Stimulated activated CD8-positive, alpha-beta memory T cell treated with anti-CD3 and anti-CD28 coated beads, Interleukin-15, amount 100 ng/mL, for 1 hour (primary cell): ENCODE data around the gene METTL14.
"Not testable (repeated sequence)": the region's sequence is repeated elsewhere in the genome, so short reads cannot be mapped to it uniquely, and the experiment has no call there.

Experiments used
- DNase-seq: peaks from one replicate; pipeline ENCODE4 v3.0.0-alpha.2; 2020; ENCODE audit warnings: low read depth

Gene METTL14

GRCh38 chr4:118684873-118685811 lies at the start of gene METTL14:
TSS of gene METTL14 (plus strand) at chr4:118685392. CDS start at chr4:118685535, 143 bp downstream.
- peak; percentile 75 for DNase-seq

DNA sequence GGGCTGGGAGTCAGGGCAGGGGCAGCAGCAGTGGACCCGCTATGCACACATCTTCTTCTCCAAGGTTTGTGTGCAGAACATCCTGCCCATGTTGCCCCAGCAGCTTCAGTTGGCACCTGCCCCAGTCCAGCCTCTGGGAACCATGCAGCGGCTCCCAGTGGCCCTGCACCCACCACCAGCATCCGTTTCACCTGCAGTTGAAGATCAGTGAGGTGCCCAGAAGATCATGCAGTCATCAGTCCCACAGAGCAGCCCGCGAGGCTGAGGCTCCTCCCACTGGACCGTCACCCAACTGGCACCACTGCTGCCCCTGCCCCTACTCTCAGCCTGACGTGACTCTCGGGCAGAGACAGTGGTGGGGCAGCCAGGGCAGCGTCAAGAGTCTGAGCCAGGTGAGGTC lies 49.1 kb upstream of the METTL14 start:
- not testable (repeated sequence) for DNase-seq

GRCh38 chr4:118664665-118665064 lies 20.5 kb upstream of the METTL14 start:
- DNase-seq = not testable (repeated sequence)

DNA sequence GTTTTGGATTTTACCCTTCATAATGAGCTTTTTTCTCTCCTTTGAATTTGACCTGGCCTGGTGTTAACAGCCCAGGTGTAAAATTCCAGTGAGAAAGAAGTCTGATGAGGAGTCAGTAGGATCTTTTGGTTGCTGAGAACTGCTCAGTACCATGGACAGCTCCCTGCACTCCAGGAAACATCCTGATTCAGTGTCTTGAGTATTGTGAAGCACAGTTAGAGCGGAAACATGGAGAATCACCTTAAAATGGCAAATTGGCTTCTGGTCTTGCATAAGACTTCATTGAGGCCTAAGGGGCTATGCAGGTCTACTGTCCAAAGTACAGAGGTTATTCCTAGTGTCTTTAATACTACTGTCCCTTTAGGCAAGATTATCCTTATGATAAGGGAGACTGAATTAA lies 16.0 kb upstream of the METTL14 start:
- peak; percentile 4 for DNase-seq

- DNase-seq = not testable (repeated sequence)
These were observed 14.2 kb upstream of the METTL14 start for GRCh38 chr4:118670968-118671367.

- DNase-seq = no peak
These were observed 9.1 kb upstream of the METTL14 start for GRCh38 chr4:118676128-118676527.

DNA sequence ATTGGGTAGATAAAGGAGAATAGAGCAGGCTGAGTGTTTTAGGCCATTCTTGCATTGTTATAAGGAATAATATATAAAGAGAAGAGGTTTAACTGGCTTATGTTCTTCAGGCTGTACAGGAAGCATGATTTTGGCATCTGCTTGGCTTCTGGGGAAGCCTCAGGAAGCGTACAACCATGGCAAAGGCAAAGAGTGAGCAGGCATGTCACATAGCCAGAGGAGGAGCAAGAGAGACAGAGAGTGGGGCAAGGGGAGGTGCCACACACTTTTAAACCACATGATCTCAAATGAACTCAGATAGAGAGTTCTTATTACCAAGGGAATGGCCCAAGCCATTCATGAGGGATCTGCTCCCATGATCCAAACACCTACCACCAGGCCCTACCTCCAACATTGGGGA lies 4.4 kb upstream of the METTL14 start:
- no peak for DNase-seq

GRCh38 chr4:118682928-118683327 lies 2.3 kb upstream of the METTL14 start:
- DNase-seq = no peak

DNA sequence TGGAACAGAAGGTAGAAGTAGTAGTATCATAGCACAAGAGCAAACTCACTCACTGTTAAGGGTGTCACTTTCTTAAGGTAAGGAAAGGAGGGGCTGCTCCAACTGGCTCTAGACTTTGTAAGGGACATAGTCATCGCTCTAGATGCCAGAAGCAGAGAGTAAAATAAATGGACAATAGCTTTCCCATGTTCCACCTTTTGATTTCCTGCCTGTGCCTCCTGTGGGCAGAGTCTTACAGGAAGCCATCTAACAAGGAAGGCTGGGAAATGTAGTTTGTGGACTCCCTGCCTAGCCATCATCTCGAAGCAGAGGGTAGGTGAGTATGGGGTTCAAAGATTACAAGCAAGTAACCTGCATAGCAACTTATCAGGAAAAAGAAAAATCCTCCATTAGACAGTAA lies 1.7 kb upstream of the METTL14 start:
- DNase-seq = no peak

GRCh38 chr4:118703118-118703517 lies 17.9 kb downstream of the METTL14 start:
- DNase-seq = no peak

- DNase-seq = no peak
These were observed 25.9 kb downstream of the METTL14 start for GRCh38 chr4:118711052-118711451.

- DNase-seq = no peak
These were observed 27.7 kb downstream of the METTL14 start for GRCh38 chr4:118712872-118713271.

DNA sequence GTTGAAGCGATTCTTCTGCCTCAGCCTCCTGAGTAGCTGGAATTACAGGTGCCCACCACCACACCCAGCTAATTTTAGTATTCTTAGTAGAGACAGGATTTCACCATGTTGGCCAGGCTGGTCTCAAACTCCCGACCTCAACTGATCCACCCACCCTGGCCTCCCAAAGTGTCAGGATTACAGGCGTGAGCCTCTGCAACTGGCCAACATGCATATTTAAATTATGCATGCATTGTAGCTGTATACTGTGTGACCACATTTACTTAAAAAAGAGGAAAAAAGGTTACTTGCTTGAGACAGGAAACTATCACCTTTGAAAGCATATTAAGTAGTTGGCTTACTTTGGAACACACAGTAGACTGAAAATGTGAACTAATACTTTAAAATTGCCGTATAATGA lies 29.5 kb downstream of the METTL14 start:
- DNase-seq = no peak

DNA sequence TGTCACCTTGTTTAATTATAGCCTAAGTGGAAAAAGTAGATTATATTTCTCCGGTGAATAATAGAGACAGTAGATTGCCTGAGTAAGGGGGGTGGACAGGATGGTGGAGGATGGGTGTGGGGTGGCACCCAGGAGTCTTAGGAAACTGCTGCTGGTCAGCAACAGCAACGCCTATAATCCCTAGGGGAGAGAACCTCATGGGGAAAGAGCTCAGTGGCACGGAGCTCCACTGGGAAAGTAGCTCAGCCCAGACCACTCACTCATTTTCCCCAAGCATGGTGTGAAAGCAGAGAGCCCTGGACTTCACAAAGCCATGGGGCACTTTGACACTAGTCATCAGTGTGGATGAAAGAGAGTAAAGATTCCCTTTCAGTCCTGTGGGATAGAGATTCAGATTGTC lies 31.1 kb downstream of the METTL14 start:
- no peak for DNase-seq

- DNase-seq = no peak
These were observed 33.4 kb downstream of the METTL14 start for GRCh38 chr4:118718511-118719170.

- DNase-seq = no peak
These were observed 36.6 kb downstream of the METTL14 start for GRCh38 chr4:118721752-118722151.

- no peak for DNase-seq
These were observed 38.2 kb downstream of the METTL14 start for GRCh38 chr4:118723369-118723768.

DNA sequence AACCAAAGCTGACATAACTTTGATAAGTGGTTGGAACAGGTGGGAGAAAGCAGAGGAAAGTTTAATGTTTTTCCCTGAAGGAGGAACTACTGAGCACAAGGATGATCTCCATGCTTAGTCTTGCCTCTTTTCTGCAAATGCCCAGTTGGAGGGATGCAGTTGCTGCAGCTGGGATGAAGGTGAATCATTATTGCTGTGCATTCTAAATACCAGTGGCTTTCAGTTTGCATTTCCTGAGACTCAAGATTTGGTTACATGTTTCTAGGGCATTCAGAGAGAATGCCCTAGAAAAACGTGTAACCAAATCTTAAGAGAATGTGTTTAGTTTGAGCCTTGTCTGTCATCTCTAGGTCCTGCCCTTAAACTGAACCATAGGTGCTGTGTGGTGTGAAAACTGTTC lies 42.2 kb downstream of the METTL14 start:
- DNase-seq = no peak

- DNase-seq = no peak
These were observed 44.4 kb downstream of the METTL14 start for GRCh38 chr4:118729287-118730286.

DNA sequence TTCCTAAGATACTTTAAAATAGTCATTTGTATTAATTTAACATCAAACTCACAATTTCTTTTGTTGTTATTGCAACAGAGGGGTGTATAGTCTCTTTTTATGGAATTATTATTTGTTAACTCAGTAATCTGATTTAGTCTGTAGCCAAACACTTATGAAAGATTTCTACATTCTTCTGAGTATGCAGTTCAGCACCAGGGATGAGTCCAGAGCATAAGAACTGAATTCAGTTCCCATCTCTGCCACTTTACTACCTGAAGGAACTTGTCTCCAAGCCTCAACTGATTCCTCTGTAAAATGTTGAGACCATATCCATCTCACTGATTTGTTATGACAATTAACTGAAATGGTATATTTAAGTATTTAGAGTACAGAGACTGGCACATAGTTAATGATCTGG lies 45.5 kb downstream of the METTL14 start:
- no peak for DNase-seq

DNA sequence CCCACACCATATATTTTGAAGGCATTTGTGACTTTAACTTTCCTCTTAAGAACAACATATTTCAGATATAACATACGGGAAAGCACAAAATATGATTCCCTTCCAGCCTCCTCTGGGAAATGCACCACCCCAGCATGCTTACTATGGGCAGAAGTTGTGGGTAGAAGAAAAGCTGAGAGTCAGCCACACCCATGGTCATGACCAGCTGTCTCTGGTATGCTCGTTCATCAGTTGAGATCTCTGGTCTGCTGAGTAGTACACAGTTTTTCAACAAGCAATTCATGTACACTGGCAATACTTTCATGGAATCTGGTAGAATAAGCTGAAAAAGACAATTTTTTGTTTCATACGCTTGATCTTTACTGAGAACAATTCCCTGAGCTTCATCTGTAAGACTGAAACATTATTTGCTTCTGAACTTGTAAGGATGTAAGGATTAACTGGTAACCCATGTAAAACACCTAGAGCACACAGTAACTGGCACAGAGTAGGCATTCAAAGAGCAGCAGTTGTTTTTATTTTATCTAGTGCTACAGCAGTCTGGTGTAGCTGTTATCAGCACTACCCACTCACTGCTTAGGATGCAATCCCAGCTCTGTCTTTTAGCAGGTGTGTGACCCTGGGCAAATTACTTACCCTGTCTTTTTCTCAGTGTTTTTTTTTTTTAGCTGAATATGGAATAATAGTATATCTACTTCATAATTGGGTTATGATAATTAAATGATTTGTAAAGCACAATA lies 47.6 kb downstream of the METTL14 start:
- DNase-seq = no peak
